HepG2 (cell line): ENCODE results near the gene PEX3. TPM values are rescaled to one million over a fixed set of nuclear protein-coding genes. Genes with fewer than 3 reads are reported as not detected.
A peak's percentile ranks its signal among the peaks of the same experiment; 100 is the strongest.

Experiments
- ADNP ChIP-seq: sonication (generic); formaldehyde crosslinking; IDR thresholded peaks from 2 replicates; pipeline ENCODE4 v1.4.0; 2020; ENCODE audit warnings: missing genetic modification reagents
- ARID5B ChIP-seq: IDR thresholded peaks from 2 replicates; pipeline ENCODE4 v1.4.0; 2020; ENCODE audit warnings: mild to moderate bottlenecking, missing genetic modification reagents
- HMGXB4 ChIP-seq, 2 experiments: sonication (generic) in 1 of 2; formaldehyde crosslinking in 1 of 2; IDR thresholded peaks; 2 replicates each; pipeline versions ENCODE4 v1.4.0 to v1.6.1; 2018 to 2020; ENCODE audit warnings: missing genetic modification reagents in 2 of 2, borderline replicate concordance in 1 of 2, low read depth in 1 of 2, mild to moderate bottlenecking in 1 of 2, missing biosample characterization in 1 of 2
- PITX1 ChIP-seq: sonication (generic); formaldehyde crosslinking; IDR thresholded peaks from 2 replicates; pipeline ENCODE4 v1.5.1; 2020; ENCODE audit warnings: mild to moderate bottlenecking, missing genetic modification reagents
- SRY ChIP-seq: sonication (generic); formaldehyde crosslinking; IDR thresholded peaks from 2 replicates; pipeline ENCODE4 v1.8.0; 2022; ENCODE audit warnings: mild to moderate bottlenecking, missing genetic modification reagents
- TAF15 ChIP-seq: fragments of 200-400 bp; formaldehyde crosslinking; IDR thresholded peaks from one replicate; pipeline ENCODE4 v1.6.1; 2018; ENCODE audit warnings: mild to moderate bottlenecking, low read depth, low read length; ENCODE audit not compliant: poor library complexity, severe bottlenecking
- ZNF234 ChIP-seq: sonication (generic); formaldehyde crosslinking; conservative IDR thresholded peaks from 2 replicates; pipeline ENCODE4 v1.5.1; 2020; ENCODE audit warnings: mild to moderate bottlenecking, missing genetic modification reagents
- ZNF263 ChIP-seq: sonication (generic); formaldehyde crosslinking; IDR thresholded peaks from 2 replicates; pipeline ENCODE4 v1.4.0; 2020; ENCODE audit warnings: missing genetic modification reagents
- ZNF318 ChIP-seq: sonication (generic); formaldehyde crosslinking; IDR thresholded peaks from 2 replicates; pipeline ENCODE4 v1.4.0; 2020; ENCODE audit warnings: mild to moderate bottlenecking, missing genetic modification reagents
- ZNF414 ChIP-seq: sonication (generic); formaldehyde crosslinking; IDR thresholded peaks from 2 replicates; pipeline ENCODE4 v1.5.0; 2020; ENCODE audit warnings: missing genetic modification reagents
- ZNF552 ChIP-seq: sonication (generic); formaldehyde crosslinking; IDR thresholded peaks from 2 replicates; pipeline ENCODE4 v1.9.0; 2022; ENCODE audit warnings: missing genetic modification reagents, mild to moderate bottlenecking, borderline replicate concordance
- ZNF775 ChIP-seq: sonication (generic); formaldehyde crosslinking; IDR thresholded peaks from 2 replicates; pipeline ENCODE4 v1.4.0; 2020; ENCODE audit warnings: missing genetic modification reagents, mild to moderate bottlenecking, moderate library complexity, borderline replicate concordance
- polyA plus RNA-seq, 8 experiments: library from polyadenylated mRNA; depleted of rRNA in 3 of 8; stranded (reverse) in 7 of 8; unstranded in 1 of 8; fragments of >200 nt; fragmentation: Illumina TruSeq in 4 of 8; extraction: Trizol in 4 of 8; gene quantifications; 2 replicates each; pipeline versions ENCODE4 v1.2.1 to v1.2.3, GENCODE V29; 2011 to 2016; ENCODE audit warnings: low read depth in 4 of 8, missing spikeins in 1 of 8, mixed read lengths in 1 of 8; ENCODE audit not compliant: insufficient read depth in 1 of 8
- total RNA-seq, 5 experiments: library from RNA; depleted of rRNA; stranded (reverse); fragments of >200 nt; fragmentation: Illumina TruSeq; extraction: Trizol; gene quantifications; 2 replicates each; pipeline ENCODE4 v1.2.3, GENCODE V29; 2016; ENCODE audit warnings: low read depth in 1 of 5

The PEX3 gene
- total and polyA plus RNA-seq, 2 of the 13 experiments (the other 11 are each of a cell fraction or from before 2014, with no cell fraction given), result 30.9 to 40.8 TPM

GRCh38 chr6:143450453-143451371, at the start of gene PEX3, which contains the start of gene ADAT2 (continued):
- peak; percentile 92 to 96; a peak in 3 of 4 replicates for TF ChIP-seq HMGXB4 (CRISPR knock-in tag; IDR thresholded peaks at IDR 0.05; ENCODE audit: borderline replicate concordance in 1 of 2, low read depth in 1 of 2)
- TF ChIP-seq ZNF775 (CRISPR knock-in tag), result peak; percentile 35; the same call in 1 of the 2 replicates
- TF ChIP-seq TAF15, result peak; percentile 98
- TF ChIP-seq ZNF414, result peak; percentile 96; the same call in 1 of the 2 replicates
- TF ChIP-seq ARID5B (CRISPR knock-in tag), result peak; percentile 93
- peak; percentile 83 for TF ChIP-seq ZNF263 (CRISPR knock-in tag)
- peak; percentile 84 for TF ChIP-seq PITX1 (CRISPR knock-in tag)
- no peak for TF ChIP-seq ADNP (CRISPR knock-in tag)
- peak; percentile 83 for TF ChIP-seq ZNF318 (CRISPR knock-in tag)
- TF ChIP-seq ZNF234 (CRISPR knock-in tag), result 0 out of 2 replicates have a peak, but pooled peaks have one; percentile 55
- TF ChIP-seq ZNF552, result peak; percentile 90
- peak; percentile 98 for TF ChIP-seq SRY
